ENCODE measurements around the gene HAGHL.
"Not testable (repeated sequence)": the region's sequence is repeated elsewhere in the genome, so short reads cannot be mapped to it uniquely, and the experiment has no call there.

HAGHL gene

GRCh38 chr16:772959-773358, 46.1 kb downstream of the HAGHL start:
- no peak for DNase-seq (ENCODE audit: low read depth)

GRCh38 chr16:774086-775001, 47.4 kb downstream of the HAGHL start:
- no peak for DNase-seq (ENCODE audit: low read depth)

- DNase-seq (ENCODE audit: low read depth): no peak
Measured at GRCh38 chr16:775236-775796, 48.4 kb downstream of the HAGHL start.

- not testable (repeated sequence) for DNase-seq (ENCODE audit: low read depth)
Measured at GRCh38 chr16:776298-776697, 49.4 kb downstream of the HAGHL start.

- no peak for DNase-seq (ENCODE audit: low read depth)
Measured at GRCh38 chr16:776824-777223, 49.9 kb downstream of the HAGHL start.

- DNase-seq (ENCODE audit: low read depth): no peak
Measured at GRCh38 chr16:777826-778225, 50.9 kb downstream of the HAGHL start.

- DNase-seq (ENCODE audit: low read depth): no peak
Measured at GRCh38 chr16:778447-778846, 51.5 kb downstream of the HAGHL start.

- DNase-seq (ENCODE audit: low read depth): no peak
Measured at GRCh38 chr16:778909-779527, 52.1 kb downstream of the HAGHL start.
